Measurements from ENCODE around the gene LRMDA.

DNA sequence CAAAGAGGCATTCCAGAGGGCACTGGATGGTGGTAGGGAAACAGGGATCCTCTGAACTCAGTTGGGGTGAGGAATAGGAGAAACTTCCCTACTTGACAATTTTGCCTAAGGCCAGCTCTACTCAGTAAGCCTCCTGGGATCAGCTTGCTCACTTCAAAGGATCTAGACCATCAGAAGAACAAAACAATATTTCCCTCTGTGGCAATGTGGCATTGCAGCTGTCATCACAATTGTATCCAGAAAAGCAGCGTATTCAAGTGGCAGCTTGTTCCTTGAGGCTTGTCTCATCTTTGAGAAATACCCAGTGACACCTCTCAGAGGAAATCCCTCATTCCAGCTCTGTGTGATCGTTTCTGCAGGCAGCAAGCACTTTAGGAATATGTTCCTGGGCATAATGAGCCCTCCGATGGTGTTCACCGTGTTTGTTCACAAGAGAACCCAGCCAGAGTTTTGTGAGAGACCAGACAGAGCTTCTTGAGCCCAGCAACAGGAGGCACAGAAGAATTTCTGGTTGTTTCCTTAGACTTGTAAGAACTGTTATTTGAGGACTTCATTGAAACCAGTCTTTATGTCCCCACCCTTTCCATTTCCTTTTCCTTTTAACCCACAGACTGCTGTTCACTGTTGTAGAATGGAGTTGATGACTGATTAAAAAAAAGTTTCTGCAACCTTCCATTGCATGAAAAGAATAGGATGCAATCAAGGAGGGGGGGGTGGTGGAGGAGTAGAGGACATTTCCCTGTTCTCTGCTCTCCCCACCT lies 747.3 kb downstream of the LRMDA start:
- TF ChIP-seq, protein P1, sequence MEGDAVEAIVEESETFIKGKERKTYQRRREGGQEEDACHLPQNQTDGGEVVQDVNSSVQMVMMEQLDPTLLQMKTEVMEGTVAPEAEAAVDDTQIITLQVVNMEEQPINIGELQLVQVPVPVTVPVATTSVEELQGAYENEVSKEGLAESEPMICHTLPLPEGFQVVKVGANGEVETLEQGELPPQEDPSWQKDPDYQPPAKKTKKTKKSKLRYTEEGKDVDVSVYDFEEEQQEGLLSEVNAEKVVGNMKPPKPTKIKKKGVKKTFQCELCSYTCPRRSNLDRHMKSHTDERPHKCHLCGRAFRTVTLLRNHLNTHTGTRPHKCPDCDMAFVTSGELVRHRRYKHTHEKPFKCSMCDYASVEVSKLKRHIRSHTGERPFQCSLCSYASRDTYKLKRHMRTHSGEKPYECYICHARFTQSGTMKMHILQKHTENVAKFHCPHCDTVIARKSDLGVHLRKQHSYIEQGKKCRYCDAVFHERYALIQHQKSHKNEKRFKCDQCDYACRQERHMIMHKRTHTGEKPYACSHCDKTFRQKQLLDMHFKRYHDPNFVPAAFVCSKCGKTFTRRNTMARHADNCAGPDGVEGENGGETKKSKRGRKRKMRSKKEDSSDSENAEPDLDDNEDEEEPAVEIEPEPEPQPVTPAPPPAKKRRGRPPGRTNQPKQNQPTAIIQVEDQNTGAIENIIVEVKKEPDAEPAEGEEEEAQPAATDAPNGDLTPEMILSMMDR (IDR thresholded peaks at IDR 0.05) = no peak
- TF ChIP-seq POLR2A (IDR thresholded peaks at IDR 0.05) = no peak

All from body of pancreas (tissue), 4 donors.